BJ (cell line): ENCODE measurements around the gene NRP2. TPM values are rescaled to one million over a fixed set of nuclear protein-coding genes. Genes with fewer than 3 reads are reported as not detected.

Experiments used
- CTCF ChIA-PET: fragments of 350-600 bp; formaldehyde crosslinking; extraction: SDS; loops from one replicate; lab custom pipeline; 2021; ENCODE audit warnings: antibody characterized with exemption, inconsistent platforms; lab: Yijun Ruan, JAX
- POLR2A ChIA-PET: fragments of 300-600 bp; sonication (Branson Sonifier 250); formaldehyde crosslinking; extraction: SDS; loops from one replicate; lab custom pipeline; 2021; ENCODE audit warnings: antibody characterized with exemption; lab: Charles Lee
- DNase-seq: peaks from one replicate; pipeline ENCODE4 v3.0.0-alpha.2; 2011; ENCODE audit warnings: low read depth
- H3K27me3 ChIP-seq: 2 replicates; pipeline ENCODE4 v1.6.0; 2011; ENCODE audit warnings: low read length; ENCODE audit not compliant: control insufficient read depth, insufficient read depth
- H3K36me3 ChIP-seq: 2 replicates; pipeline ENCODE4 v1.5.1; 2011; ENCODE audit warnings: low read length; ENCODE audit not compliant: control insufficient read depth, insufficient read depth
- H3K4me3 ChIP-seq: 2 replicates; pipeline ENCODE4 v1.5.1; 2011; ENCODE audit warnings: low read depth, mild to moderate bottlenecking, control low read depth, low read length
- polyA plus RNA-seq: library from polyadenylated mRNA; depleted of rRNA; stranded (reverse); fragments of >200 nt; gene quantifications from 2 replicates; pipeline ENCODE4 v1.2.3, GENCODE V29; 2011
- TF ChIP-seq, protein P1 (sequence below): IDR thresholded peaks from 2 replicates; pipeline ENCODE4 v1.5.1; 2011; ENCODE audit warnings: low read depth, mild to moderate bottlenecking, control low read depth, inconsistent platforms, low read length, moderate library complexity; ENCODE audit not compliant: insufficient read depth

The NRP2 gene
- polyA plus RNA-seq, 1 experiment = 19.7 TPM

- ChIA-PET CTCF (interaction anchor here (1.8 to 2.0 kb wide), 2 partner anchors 14 to 16 kb away, joined by 4 to 8 read pairs; no protein-coding TSS in a partner anchor), POLR2A (no interaction called here)
- Histone ChIP-seq H3K27me3 (no peaks in the 10 kb centered on the region; the same call in 1 of the 2 replicates), H3K4me3 (no peak overlapping the region), H3K36me3 (no peaks in the 10 kb centered on the region)
- DNase-seq = no peak
- TF ChIP-seq, protein P1, sequence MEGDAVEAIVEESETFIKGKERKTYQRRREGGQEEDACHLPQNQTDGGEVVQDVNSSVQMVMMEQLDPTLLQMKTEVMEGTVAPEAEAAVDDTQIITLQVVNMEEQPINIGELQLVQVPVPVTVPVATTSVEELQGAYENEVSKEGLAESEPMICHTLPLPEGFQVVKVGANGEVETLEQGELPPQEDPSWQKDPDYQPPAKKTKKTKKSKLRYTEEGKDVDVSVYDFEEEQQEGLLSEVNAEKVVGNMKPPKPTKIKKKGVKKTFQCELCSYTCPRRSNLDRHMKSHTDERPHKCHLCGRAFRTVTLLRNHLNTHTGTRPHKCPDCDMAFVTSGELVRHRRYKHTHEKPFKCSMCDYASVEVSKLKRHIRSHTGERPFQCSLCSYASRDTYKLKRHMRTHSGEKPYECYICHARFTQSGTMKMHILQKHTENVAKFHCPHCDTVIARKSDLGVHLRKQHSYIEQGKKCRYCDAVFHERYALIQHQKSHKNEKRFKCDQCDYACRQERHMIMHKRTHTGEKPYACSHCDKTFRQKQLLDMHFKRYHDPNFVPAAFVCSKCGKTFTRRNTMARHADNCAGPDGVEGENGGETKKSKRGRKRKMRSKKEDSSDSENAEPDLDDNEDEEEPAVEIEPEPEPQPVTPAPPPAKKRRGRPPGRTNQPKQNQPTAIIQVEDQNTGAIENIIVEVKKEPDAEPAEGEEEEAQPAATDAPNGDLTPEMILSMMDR = no peak
Observed at GRCh38 chr2:205845446-205845845, 163.1 kb downstream of the NRP2 start.
